IMR-90 (cell line): Measurements from ENCODE around the gene WASF1. TPM values are rescaled to one million over a fixed set of nuclear protein-coding genes. Genes with fewer than 3 reads are reported as not detected.

Experiments
- ATAC-seq: fragments of 200-7000 bp; cut with Tn5 transposase; 2 replicates; pipeline ENCODE4 v1.9.1; 2020; ENCODE audit warnings: low read depth, mild to moderate bottlenecking, moderate library complexity
- BruUV-seq: library from RNA; stranded (reverse); fragments of 400-500 nt; replicated peaks from 2 replicates; lab custom pipeline; 2021; lab: Mats Ljungman, UMichigan
- CTCF ChIA-PET: fragments of 300-600 bp; formaldehyde crosslinking; extraction: SDS; loops from one replicate; lab custom pipeline; 2021; ENCODE audit warnings: antibody characterized with exemption; lab: Yijun Ruan, JAX
- POLR2A ChIA-PET: fragments of 300-600 bp; sonication (Branson Sonifier 250); formaldehyde crosslinking; loops from one replicate; lab custom pipeline; 2022; ENCODE audit warnings: antibody characterized with exemption; ENCODE audit not compliant: unreplicated experiment; lab: Charles Lee
- DNase-seq: peaks from one replicate; pipeline ENCODE4 v3.0.0; 2013
- H2AFZ ChIP-seq: replicated peaks from 2 replicates; pipeline ENCODE3; 2013; ENCODE audit warnings: low read length, mild to moderate bottlenecking; ENCODE audit not compliant: poor library complexity
- H2AK5ac ChIP-seq: 2 replicates; pipeline ENCODE4 v1.6.1; 2013; ENCODE audit warnings: low read depth, low read length, inconsistent platforms
- H2AK9ac ChIP-seq: replicated peaks from 2 replicates; pipeline ENCODE3; 2013; ENCODE audit warnings: mild to moderate bottlenecking, low read depth, low read length, moderate library complexity; ENCODE audit not compliant: poor library complexity
- H2BK120ac ChIP-seq: 2 replicates; pipeline ENCODE4 v1.6.1; 2013; ENCODE audit warnings: low read depth, low read length, inconsistent platforms
- H2BK15ac ChIP-seq: 3 replicates; pipeline ENCODE4 v1.6.1; 2013; ENCODE audit warnings: low read depth, low read length, inconsistent platforms
- H2BK20ac ChIP-seq: 2 replicates; pipeline ENCODE4 v1.6.1; 2013; ENCODE audit warnings: low read depth, mild to moderate bottlenecking, inconsistent platforms, low read length, moderate library complexity
- H2BK5ac ChIP-seq: 2 replicates; pipeline ENCODE4 v1.6.1; 2013; ENCODE audit warnings: mild to moderate bottlenecking, low read depth, low read length, inconsistent platforms; ENCODE audit not compliant: poor library complexity, severe bottlenecking
- H3K14ac ChIP-seq: replicated peaks from 2 replicates; pipeline ENCODE4 v1.6.1; 2013; ENCODE audit warnings: low read depth, low read length, inconsistent platforms
- H3K18ac ChIP-seq: 2 replicates; pipeline ENCODE4 v1.6.1; 2013; ENCODE audit warnings: low read depth, low read length, control low read depth
- H3K23ac ChIP-seq: 2 replicates; pipeline ENCODE4 v1.6.1; 2013; ENCODE audit warnings: low read depth, low read length, inconsistent platforms
- H3K27ac ChIP-seq: 2 replicates; pipeline ENCODE4 v1.5.1; 2013; ENCODE audit warnings: mild to moderate bottlenecking, control low read depth, low read length; ENCODE audit not compliant: insufficient read depth
- H3K27me3 ChIP-seq: 2 replicates; pipeline ENCODE4 v1.6.1; 2013; ENCODE audit warnings: low read length; ENCODE audit not compliant: control insufficient read depth, insufficient read depth
- H3K36me3 ChIP-seq: 2 replicates; pipeline ENCODE4 v1.6.1; 2013; ENCODE audit warnings: low read length, mixed read lengths; ENCODE audit not compliant: control insufficient read depth, insufficient read depth
- H3K4ac ChIP-seq: 2 replicates; pipeline ENCODE4 v1.6.1; 2013; ENCODE audit warnings: low read depth, low read length, inconsistent platforms
- H3K4me1 ChIP-seq: 2 replicates; pipeline ENCODE4 v1.6.1; 2013; ENCODE audit warnings: low read length, mixed read lengths; ENCODE audit not compliant: control insufficient read depth, insufficient read depth
- H3K4me2 ChIP-seq: 2 replicates; pipeline ENCODE4 v1.6.1; 2013; ENCODE audit warnings: low read depth, mild to moderate bottlenecking, control low read depth, low read length, moderate library complexity
- H3K4me3 ChIP-seq: 2 replicates; pipeline ENCODE4 v1.5.1; 2013; ENCODE audit warnings: low read depth, mild to moderate bottlenecking, control low read depth, low read length, moderate library complexity; ENCODE audit not compliant: insufficient read depth
- H3K56ac ChIP-seq: 2 replicates; pipeline ENCODE4 v1.6.1; 2013; ENCODE audit warnings: low read length, inconsistent platforms; ENCODE audit not compliant: insufficient read depth; ENCODE audit errors: extremely low read depth
- H3K79me1 ChIP-seq, 2 experiments: 2 replicates each; pipeline ENCODE4 v1.6.1; 2013; ENCODE audit warnings: low read length in 2 of 2, inconsistent platforms in 1 of 2, low read depth in 1 of 2
- H3K9ac ChIP-seq: 2 replicates; pipeline ENCODE4 v1.6.1; 2013; ENCODE audit warnings: low read depth, low read length, control low read depth
- H3K9me1 ChIP-seq: 2 replicates; pipeline ENCODE4 v1.6.1; 2013; ENCODE audit warnings: low read length, inconsistent platforms; ENCODE audit not compliant: insufficient read depth
- H3K9me3 ChIP-seq: 2 replicates; pipeline ENCODE4 v1.6.1; 2013; ENCODE audit warnings: low read length; ENCODE audit not compliant: control insufficient read depth, insufficient read depth
- H4K20me1 ChIP-seq: 2 replicates; pipeline ENCODE4 v1.6.1; 2013; ENCODE audit warnings: low read length, inconsistent platforms; ENCODE audit not compliant: insufficient read depth
- H4K5ac ChIP-seq: 2 replicates; pipeline ENCODE4 v1.6.1; 2013; ENCODE audit warnings: mild to moderate bottlenecking, low read depth, low read length, control low read depth
- H4K8ac ChIP-seq, 2 experiments: 2 replicates each; pipeline ENCODE4 v1.6.1; 2013; ENCODE audit warnings: low read depth in 2 of 2, low read length in 2 of 2, control low read depth in 1 of 2, inconsistent platforms in 1 of 2
- H4K91ac ChIP-seq: 2 replicates; pipeline ENCODE4 v1.6.1; 2013; ENCODE audit warnings: low read depth, low read length, inconsistent platforms; ENCODE audit not compliant: insufficient read depth
- BHLHE40 ChIP-seq: fragments of 150-350 bp; IDR thresholded peaks from 2 replicates; pipeline ENCODE4 v1.6.1; 2016; ENCODE audit warnings: mild to moderate bottlenecking, low read depth, low read length
- CEBPB ChIP-seq: IDR thresholded peaks from 2 replicates; pipeline ENCODE4 v1.6.1; 2012; ENCODE audit warnings: low read depth, low read length, improper control_type of control experiment
- CHD1 ChIP-seq: IDR thresholded peaks from 2 replicates; pipeline ENCODE4 v1.6.1; 2012; ENCODE audit warnings: low read depth, low read length, improper control_type of control experiment
- FOS ChIP-seq: fragments of 150-350 bp; IDR thresholded peaks from 2 replicates; pipeline ENCODE4 v1.6.1; 2016; ENCODE audit warnings: low read depth, low read length
- MAFK ChIP-seq: IDR thresholded peaks from 2 replicates; pipeline ENCODE4 v1.6.1; 2012; ENCODE audit warnings: low read depth, low read length, improper control_type of control experiment
- MAZ ChIP-seq: IDR thresholded peaks from 2 replicates; pipeline ENCODE4 v1.6.1; 2012; ENCODE audit warnings: low read depth, mild to moderate bottlenecking, low read length, improper control_type of control experiment, moderate library complexity, borderline replicate concordance
- MXI1 ChIP-seq: IDR thresholded peaks from 2 replicates; pipeline ENCODE4 v1.6.1; 2012; ENCODE audit warnings: low read depth, mild to moderate bottlenecking, low read length, moderate library complexity, borderline replicate concordance
- POLR2A ChIP-seq: IDR thresholded peaks from 2 replicates; pipeline ENCODE4 v1.6.1; 2012; ENCODE audit warnings: mild to moderate bottlenecking, low read depth, low read length
- RAD21 ChIP-seq: IDR thresholded peaks from 2 replicates; pipeline ENCODE4 v1.6.1; 2012; ENCODE audit warnings: low read length, improper control_type of control experiment
- RCOR1 ChIP-seq: IDR thresholded peaks from 2 replicates; pipeline ENCODE4 v1.6.1; 2012; ENCODE audit warnings: mild to moderate bottlenecking, low read length, improper control_type of control experiment; ENCODE audit not compliant: insufficient replicate concordance
- RFX5 ChIP-seq: IDR thresholded peaks from 2 replicates; pipeline ENCODE4 v1.8.0; 2012; ENCODE audit warnings: low read depth, mild to moderate bottlenecking, low read length, moderate library complexity
- SMC3 ChIP-seq: fragments of 150-350 bp; IDR thresholded peaks from 2 replicates; pipeline ENCODE4 v1.6.1; 2016; ENCODE audit warnings: low read depth, mild to moderate bottlenecking, antibody characterized with exemption, low read length, moderate library complexity
- WGBS, 2 experiments: methylation state at CpG; one replicate each; pipeline versions ENCODE4 v1.1.5 to v1.1.7; 2013; ENCODE audit warnings: missing lambda C conversion rate in 2 of 2; ENCODE audit not compliant: insufficient read length in 1 of 2; ENCODE audit errors: extremely low coverage in 2 of 2; 5-methylcytosine and 5-hydroxymethylcytosine counted together
- dilution Hi-C: fragments of 300-500 bp; cut with HindIII; formaldehyde crosslinking; loops from one replicate; pipeline ENCODE4 v1.14.3; 2018; ENCODE audit warnings: low sequenced_read_pairs; ENCODE audit not compliant: unreplicated experiment
- in situ Hi-C: fragments of 300-500 bp; cut with MboI; formaldehyde crosslinking; loops from 3 replicates; pipeline ENCODE4 v1.14.3; 2019; ENCODE audit warnings: low sequenced_read_pairs, inconsistent platforms, mixed read lengths
- intact Hi-C: fragments of 100-400 bp; cut with micrococcal nuclease; formaldehyde crosslinking; loops from 2 replicates; pipeline ENCODE4 v1.10.0; 2022
- polyA plus RNA-seq, 3 experiments: library from polyadenylated mRNA; depleted of rRNA; stranded (reverse); fragments of >200 nt; gene quantifications; 2 replicates each; pipeline ENCODE4 v1.2.3, GENCODE V29; 2012; ENCODE audit warnings: low replicate concordance in 1 of 3
- total RNA-seq: library from RNA; depleted of rRNA; stranded (reverse); fragments of >200 nt; gene quantifications from 2 replicates; pipeline ENCODE4 v1.2.3, GENCODE V29; 2012
- TF ChIP-seq, protein P1 (sequence below): fragments of 150-350 bp; IDR thresholded peaks from 2 replicates; pipeline ENCODE4 v1.6.1; 2017; ENCODE audit warnings: mild to moderate bottlenecking, antibody characterized with exemption, low read length, low read depth
- TF ChIP-seq, protein P2 (sequence below): conservative IDR thresholded peaks from 2 replicates; pipeline ENCODE4 v1.5.1; 2012; ENCODE audit warnings: mild to moderate bottlenecking, low read depth, low read length, improper control_type of control experiment
- TF ChIP-seq, protein P3 (sequence below): fragments of 150-350 bp; IDR thresholded peaks from 2 replicates; pipeline ENCODE4 v1.6.1; 2016; ENCODE audit warnings: low read depth, mild to moderate bottlenecking, low read length, moderate library complexity, borderline replicate concordance

Gene WASF1
- total and polyA plus RNA-seq, 2 of the 4 experiments (the other 2 are of a cell fraction) = 3.0 to 17.3 TPM

DNA sequence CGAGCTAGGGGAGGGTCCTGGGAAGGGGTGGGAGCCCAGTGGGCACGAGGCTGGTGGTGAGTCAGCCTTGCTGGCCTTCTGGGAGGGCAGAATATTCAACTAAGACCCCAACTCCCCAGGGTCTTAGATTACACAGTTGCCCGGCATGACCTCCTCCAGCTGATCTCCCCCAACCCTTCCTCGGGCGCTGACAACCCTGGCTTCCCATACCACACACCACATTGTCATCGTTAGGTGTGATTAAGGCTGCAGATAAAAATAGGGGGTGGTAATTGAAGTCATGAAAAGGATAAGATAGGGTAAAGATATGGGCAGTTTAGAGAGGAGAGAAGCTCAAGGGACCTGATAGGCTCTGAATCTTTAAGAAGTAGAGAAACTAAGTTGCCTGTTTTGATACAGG is 11.3 kb upstream of the WASF1 start:
- no peak overlapping the region for H4K8ac ChIP-seq
- H3K4ac ChIP-seq = no peak overlapping the region
- H3K4me2 ChIP-seq = no peak overlapping the region
- H2BK20ac ChIP-seq = no peak overlapping the region
- H2BK120ac ChIP-seq = no peak overlapping the region
- H2AFZ ChIP-seq = no peak overlapping the region
- DNase-seq = no peak
- H3K9me3 ChIP-seq = no peaks in the 10 kb centered on the region
- peaks cover 20 to 52% of the 10 kb centered on the region in 2 experiments for H3K79me1 ChIP-seq
- in situ Hi-C loops = no loop called here
- CTCF ChIA-PET = no interaction called here
- BruUV-seq = no TSS peak
- H2BK15ac ChIP-seq = no peak overlapping the region
- H3K27me3 ChIP-seq = no peaks in the 10 kb centered on the region
- no peaks in the 10 kb centered on the region; the same call in 1 of the 2 replicates for H3K4me1 ChIP-seq
- H2AK9ac ChIP-seq = no peak overlapping the region
- H3K14ac ChIP-seq = no peak overlapping the region
- no peak overlapping the region for H3K9ac ChIP-seq
- POLR2A ChIA-PET = no interaction called here
- H2BK5ac ChIP-seq = no peak overlapping the region
- TF ChIP-seq RAD21 (no peak), CEBPB (no peak), RFX5 (no peak), MXI1 (no peak), FOS (no peak), MAZ (no peak), MAFK (no peak), RCOR1 (no peak), POLR2A (no peak), CHD1 (no peak), BHLHE40 (no peak), SMC3 (no peak)
- TF ChIP-seq, protein P1, sequence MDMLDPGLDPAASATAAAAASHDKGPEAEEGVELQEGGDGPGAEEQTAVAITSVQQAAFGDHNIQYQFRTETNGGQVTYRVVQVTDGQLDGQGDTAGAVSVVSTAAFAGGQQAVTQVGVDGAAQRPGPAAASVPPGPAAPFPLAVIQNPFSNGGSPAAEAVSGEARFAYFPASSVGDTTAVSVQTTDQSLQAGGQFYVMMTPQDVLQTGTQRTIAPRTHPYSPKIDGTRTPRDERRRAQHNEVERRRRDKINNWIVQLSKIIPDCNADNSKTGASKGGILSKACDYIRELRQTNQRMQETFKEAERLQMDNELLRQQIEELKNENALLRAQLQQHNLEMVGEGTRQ = no peak
- TF ChIP-seq, protein P2, sequence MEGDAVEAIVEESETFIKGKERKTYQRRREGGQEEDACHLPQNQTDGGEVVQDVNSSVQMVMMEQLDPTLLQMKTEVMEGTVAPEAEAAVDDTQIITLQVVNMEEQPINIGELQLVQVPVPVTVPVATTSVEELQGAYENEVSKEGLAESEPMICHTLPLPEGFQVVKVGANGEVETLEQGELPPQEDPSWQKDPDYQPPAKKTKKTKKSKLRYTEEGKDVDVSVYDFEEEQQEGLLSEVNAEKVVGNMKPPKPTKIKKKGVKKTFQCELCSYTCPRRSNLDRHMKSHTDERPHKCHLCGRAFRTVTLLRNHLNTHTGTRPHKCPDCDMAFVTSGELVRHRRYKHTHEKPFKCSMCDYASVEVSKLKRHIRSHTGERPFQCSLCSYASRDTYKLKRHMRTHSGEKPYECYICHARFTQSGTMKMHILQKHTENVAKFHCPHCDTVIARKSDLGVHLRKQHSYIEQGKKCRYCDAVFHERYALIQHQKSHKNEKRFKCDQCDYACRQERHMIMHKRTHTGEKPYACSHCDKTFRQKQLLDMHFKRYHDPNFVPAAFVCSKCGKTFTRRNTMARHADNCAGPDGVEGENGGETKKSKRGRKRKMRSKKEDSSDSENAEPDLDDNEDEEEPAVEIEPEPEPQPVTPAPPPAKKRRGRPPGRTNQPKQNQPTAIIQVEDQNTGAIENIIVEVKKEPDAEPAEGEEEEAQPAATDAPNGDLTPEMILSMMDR = no peak
- TF ChIP-seq, protein P3, sequence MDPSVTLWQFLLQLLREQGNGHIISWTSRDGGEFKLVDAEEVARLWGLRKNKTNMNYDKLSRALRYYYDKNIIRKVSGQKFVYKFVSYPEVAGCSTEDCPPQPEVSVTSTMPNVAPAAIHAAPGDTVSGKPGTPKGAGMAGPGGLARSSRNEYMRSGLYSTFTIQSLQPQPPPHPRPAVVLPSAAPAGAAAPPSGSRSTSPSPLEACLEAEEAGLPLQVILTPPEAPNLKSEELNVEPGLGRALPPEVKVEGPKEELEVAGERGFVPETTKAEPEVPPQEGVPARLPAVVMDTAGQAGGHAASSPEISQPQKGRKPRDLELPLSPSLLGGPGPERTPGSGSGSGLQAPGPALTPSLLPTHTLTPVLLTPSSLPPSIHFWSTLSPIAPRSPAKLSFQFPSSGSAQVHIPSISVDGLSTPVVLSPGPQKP = no peak
- H4K20me1 ChIP-seq = peaks cover 5% of the 10 kb centered on the region
- intact Hi-C loops = no loop called here
- H3K56ac ChIP-seq = no peak overlapping the region
- no peak overlapping the region for H4K5ac ChIP-seq
- no peak overlapping the region for H3K27ac ChIP-seq
- H3K23ac ChIP-seq = no peak overlapping the region
- H3K9me1 ChIP-seq = 0 out of 2 replicates have a peak, but pooled peaks cover 2% of the 10 kb centered on the region
- peaks cover 2% of the 10 kb centered on the region; the same call in 1 of the 2 replicates for H3K36me3 ChIP-seq
- ATAC-seq = no peak
- dilution Hi-C loops = no loop called here
- H2AK5ac ChIP-seq = no peak overlapping the region
- H3K4me3 ChIP-seq = no peak overlapping the region
- H4K91ac ChIP-seq = no peak overlapping the region
- no CpG with 5 or more reads among the region's 6 CpGs for WGBS, 2 experiments
- no peak overlapping the region for H3K18ac ChIP-seq
